ENCODE measurements around the gene DNAH1.
A peak's percentile ranks its signal among the peaks of the same experiment; 100 is the strongest.

Gene DNAH1

DNA sequence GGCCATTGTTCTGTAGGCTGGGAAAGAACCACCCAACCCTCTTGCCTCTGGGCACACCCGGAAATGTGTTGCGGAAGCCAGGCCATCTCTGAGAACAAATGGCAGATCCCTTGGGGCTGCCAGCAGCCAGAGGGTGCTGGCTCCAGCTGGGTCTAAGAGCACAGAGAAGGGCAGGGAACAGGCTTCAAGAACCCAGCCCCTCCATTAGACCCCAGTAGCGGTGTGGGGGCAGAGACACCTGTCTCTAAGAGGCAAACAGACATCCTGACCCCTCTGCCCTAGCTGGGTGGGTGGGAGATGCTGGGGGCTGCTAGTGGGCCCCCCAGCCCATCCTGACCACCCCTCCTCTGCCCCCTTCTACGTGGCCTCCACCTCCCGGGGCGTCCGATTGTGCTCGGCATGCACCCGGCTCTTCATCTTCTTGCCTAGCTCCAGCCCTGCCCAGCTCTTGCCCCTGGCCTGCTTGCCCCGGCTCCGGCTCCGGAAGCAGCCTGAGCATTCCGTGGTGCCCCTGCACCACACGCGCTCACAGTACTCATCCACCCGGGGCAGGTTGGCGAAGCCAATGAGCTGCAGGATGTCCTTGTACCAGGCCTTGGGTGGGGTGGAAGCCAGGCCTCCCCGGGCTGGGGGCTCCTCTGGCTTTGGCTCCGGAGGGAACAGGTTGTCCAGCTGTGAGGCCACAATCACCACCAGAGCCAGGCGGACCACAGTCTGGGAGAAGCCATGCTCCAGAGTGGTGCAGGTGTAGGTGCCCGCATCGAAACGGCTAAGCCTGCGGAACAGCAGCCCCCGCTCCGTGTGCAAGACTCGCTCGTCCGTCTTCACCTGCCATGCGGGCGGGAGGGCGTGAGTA, 119.4 kb downstream of the DNAH1 start:
- no peak for DNase-seq (ENCODE audit: low read depth)

DNA sequence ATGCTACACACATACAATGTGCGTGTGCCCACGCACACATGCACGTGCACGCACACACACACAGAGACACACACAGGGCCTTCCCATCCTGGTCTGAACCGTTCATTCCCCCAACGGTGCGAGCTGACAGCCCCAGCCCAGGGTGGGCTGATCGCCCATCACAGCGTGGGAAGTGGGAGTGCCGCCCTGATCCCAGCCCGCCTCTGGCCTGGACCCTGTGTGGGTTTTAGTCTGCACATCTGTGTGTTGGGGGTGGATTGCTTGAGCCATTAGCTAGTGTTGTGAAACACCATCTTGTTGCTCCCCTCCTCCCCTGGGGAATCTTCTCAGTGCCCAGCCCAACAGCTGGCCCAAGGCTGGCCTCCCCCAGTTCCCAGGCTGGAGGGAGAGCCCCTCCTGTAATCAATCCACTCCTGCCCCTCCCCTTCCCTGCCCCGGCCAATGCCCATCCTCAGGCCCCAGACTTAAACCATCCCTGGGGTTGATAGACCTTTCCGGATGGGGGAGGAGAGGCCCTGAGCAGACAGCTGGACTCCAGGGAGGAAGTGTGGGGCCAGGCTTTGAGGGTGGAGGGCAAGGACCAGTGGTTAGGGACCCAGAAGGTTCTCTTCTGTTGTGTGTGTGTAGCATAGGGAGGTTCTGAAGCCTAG, 120.5 kb downstream of the DNAH1 start:
- DNase-seq (ENCODE audit: low read depth), result no peak

DNA sequence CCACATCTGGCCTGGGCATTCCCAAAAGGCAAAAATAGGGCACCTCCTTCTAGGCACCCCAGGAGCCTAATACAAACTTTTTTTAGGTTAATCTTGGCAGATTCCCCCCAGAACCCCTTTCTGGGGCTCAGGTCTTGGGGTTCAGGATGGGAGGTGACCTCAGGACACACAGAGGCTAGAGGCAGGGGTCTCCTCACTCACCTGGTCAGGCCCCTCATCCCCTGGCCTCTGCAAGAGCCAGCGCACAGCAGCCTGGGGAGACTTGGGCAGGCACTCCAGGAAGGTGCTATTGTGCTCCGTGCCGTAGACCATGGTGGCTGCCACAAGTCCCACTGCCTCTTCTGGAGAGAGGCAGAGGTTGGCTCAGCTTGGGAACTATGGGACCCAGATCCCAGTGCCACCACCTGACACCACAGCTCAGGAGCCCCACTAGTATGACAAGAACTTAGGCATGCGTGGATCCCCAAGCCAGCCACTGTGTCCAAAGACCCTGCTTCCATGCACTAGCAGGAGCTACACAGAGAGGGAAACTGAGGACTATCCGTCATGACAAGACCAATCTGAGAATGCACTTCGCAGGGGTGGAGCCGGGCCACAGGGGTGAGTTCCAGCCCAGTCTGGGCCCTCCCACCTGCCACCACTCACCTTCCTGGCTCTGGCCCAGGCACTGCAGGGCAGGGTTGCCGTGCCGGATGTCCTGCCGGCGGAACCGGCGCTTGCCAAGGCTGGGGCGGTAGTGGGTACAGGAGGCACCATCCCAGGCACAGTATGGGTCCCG, 121.4 kb downstream of the DNAH1 start:
- DNase-seq (ENCODE audit: low read depth), result no peak

DNA sequence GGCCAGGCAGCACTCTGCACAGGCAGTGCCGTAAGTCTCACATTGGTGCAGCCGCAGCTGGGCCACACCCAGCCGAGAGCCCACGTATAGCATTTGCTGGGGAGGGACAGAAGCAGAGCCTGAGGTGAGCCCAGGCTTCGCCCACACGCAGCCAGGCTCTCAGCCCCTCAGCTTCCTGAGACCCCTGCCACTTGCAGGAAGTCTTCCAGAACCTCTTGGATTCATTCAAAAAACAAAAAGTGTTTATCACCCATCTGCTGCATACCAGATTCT, 121.9 kb downstream of the DNAH1 start:
- DNase-seq (ENCODE audit: low read depth), result no peak

DNA sequence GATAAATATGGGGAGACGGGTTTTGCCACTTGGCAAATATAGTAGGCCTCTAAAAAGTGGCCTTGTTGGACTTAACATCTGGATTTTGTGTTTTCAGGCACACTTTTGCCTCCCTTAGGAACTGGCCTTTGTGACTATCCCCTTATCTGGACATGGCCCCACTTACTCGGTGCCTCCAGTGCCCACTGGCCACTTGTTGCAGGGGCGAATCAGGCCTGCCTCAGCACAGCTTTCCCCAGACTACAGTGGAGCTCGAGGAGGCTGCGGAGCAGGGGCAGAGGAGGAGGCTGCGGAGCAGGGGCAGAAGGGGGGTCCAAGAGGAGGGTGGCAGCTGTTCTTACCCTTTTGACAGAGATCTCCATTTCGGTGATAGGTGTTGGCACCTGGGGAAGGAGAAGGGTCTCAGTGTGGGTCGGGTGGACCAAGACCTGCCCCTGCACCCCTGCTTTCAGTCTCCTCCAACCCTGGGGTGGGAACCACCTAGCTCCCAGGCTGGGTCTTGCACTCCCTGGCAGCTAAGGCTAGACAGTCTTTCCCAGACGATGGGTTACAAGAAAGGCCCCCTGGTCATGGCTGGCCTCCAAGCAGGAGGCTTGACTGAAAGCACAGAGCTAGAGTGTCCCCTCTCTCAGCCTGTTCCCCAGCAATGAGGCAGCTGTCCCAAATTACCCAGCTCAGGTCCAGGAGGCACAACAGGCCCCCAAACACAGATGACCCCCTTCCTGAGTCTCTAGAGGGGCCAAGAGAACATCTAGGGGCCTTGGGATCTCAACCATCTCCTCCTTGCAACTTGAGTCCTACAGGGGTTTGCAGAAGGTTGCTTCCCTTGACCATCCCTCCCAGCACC, 122.7 kb downstream of the DNAH1 start:
- no peak for DNase-seq (ENCODE audit: low read depth)

DNA sequence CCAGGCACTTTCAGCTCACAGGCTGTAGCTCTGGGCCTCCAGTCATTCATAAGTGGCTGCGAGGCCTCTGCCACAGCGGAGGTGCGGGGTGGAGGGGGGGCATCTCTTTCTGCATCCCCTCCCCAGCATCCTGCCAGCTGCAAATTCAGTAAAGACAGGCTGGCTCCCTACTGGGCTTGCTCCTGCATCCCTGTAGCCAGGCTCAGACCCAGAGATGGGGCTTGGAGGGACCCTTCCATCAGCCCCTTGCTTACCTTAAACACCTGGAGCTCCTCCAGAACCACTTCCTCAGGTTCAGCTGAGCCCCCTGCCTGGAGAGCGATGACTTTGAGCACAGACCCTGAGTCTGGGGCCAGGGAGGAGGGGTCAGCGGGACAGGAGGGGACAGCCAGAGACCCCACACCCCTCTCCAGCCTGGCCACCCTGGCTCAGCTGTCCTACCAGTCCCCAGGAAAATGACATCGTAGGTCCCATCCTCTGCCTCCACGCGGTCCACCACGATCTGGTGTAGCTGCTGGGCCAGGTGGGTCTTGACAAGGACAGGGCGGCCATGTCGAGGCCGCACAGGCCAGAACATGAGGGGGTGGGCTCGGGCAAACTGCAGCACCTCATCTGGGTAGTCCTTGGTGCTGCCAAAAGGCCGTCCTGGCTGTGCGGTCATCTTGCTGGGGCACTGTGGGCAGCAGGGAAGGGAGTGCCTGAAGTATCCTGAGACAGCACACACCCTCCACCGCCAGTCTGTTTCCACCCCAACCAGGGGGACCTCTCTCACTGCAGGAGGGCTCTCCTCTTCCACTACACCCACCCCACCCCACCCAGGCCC, 123.5 kb downstream of the DNAH1 start:
- no peak for DNase-seq (ENCODE audit: low read depth)

DNA sequence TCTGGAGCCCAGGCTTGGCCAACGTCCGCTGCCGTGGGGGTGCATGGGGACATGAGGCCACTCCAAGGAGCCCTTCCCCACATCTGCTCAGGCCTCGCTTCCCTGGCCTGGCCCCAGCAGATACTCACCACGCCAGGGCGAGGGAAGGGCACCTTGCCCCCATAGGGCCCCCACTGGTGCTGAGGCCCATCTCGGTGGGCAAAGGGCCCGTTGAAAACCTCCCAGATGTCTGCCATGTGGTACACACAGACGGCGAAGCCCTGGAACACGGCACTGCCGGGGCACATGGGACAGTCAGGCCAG, 124.1 kb downstream of the DNAH1 start:
- no peak for DNase-seq (ENCODE audit: low read depth)

- DNase-seq (ENCODE audit: low read depth), result no peak
Measured at GRCh38 chr3:52440671-52441070, 124.6 kb downstream of the DNAH1 start.

GRCh38 chr3:52441091-52441771, 125.1 kb downstream of the DNAH1 start:
- no peak for DNase-seq (ENCODE audit: low read depth)

DNA sequence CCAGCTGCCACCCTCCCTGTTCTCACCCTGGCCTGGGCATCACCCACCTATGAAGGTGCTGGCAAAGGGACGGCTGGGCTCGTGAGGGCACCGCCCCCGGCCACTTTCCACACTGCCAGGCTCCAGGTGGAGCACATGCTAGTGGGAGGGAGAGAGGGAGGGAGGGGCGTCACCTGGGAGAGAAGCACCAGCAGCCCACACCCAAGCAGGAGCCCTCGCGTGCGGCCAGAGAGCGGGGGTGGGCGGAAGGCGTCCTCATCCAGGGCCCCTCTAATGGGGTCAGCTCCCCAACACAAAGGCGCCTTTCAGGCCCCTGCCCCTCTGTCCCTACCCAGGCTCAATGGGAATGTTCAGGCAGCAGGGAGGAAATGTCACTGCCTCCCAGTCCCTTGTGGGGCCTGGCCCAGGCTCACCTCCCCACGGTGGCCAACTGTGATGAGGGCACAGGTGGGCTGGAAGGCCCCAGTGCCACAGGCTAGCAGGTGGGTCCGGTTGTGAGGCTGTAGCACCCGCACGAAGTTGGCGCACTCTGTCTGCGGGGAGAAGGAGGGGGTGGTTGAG, 125.7 kb downstream of the DNAH1 start:
- no peak for DNase-seq (ENCODE audit: low read depth)

DNA sequence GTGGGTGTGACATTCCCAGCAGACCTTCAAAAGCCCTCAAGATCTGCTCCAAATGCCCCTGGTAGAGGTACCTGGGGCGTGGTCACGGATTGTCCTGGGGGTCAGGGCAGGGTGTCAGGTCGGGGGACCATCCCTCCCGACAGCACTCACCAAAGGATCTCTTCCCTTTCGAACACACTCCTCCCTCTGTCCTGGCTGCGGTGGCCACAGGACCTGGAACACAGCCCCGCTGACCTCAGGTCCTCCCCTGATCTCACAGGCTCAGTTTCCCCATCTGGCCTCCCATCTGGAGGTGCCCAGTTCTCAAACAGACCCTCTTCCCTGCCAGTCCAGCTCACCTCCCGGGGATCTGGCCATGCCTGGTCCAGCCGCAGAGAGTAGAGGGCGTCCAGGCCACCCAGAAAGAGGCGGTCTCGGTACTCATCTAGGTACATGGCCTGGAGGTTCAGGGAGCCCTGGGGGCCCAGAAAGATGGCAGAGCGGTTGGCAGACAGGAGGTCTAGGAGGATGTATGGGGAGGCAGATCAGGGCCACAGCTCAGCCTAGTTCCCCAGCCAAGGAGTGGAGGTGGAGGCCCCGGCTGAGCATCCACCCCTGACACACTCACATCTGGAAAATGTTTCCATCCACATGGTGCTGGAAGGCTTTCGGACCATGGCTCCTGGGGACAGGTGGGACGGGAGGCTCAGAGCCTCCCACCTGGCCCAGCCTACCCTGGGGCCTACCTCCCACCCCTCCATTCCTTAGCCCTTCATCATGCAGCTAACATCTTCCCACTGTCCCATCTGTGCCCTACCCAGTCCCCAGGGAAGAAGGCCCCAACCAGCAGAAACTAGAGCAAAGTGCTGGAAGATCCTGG, 126.5 kb downstream of the DNAH1 start:
- DNase-seq (ENCODE audit: low read depth), result no peak

- no peak for DNase-seq (ENCODE audit: low read depth)
Measured at GRCh38 chr3:52443268-52443610, 127.1 kb downstream of the DNAH1 start.

- no peak for DNase-seq (ENCODE audit: low read depth)
Measured at GRCh38 chr3:52443791-52444687, 127.9 kb downstream of the DNAH1 start.

GRCh38 chr3:52444860-52445793, 129.0 kb downstream of the DNAH1 start, which contains the start of gene SEMA3G:
TSS of gene SEMA3G (minus strand) at chr3:52445103. CDS start at chr3:52445027, 76 bp downstream.
- DNase-seq (ENCODE audit: low read depth), result peak; percentile 77

GRCh38 chr3:52446042-52446441, 129.9 kb downstream of the DNAH1 start:
- no peak for DNase-seq (ENCODE audit: low read depth)

DNA sequence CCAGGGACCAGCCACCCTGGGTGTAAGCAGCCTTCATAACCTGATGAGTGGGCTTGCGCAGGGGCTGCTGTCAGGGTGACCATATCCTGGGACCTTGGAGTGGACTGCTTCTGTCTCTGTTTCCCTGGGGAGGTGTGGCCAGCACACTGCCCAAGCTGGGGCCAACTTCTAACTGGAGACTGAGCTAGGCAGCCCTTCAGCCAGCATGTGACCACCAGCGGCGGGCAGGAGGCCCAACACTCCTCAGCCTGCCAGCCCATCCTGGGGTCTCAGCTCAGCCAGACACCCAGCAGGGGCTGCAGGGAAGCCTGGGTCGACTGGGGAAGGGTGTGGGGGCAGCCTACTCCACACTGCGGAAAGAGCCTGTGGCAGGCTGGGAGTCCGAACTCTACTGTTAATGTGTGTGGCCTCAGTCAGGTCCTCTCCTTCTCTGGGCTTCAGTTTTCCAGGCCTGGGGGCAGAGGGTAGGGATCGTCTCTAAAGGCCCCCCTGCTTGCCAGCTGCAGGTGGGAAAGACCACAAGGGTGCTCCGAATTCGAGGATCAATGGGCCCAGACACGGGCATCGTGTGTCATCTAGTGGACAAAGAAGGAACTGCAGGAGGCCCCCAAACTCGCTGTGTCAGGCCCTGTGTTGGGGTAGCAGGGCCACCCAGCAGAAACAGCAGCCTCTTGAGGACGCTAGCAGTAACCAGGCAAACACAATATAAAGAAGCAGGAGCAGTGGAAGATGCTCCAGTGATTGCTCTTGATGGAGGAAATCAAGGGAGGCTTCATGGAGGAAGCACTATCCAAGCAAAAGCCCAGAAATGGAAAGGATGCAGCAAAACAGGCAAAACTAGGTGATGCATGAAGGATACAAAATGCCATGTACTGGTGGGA, 130.8 kb downstream of the DNAH1 start:
- DNase-seq (ENCODE audit: low read depth), result peak; percentile 69

All from activated T-cell treated with anti-CD3 and anti-CD28 coated beads for 48 hours (primary cell).